ENCODE measurements around the gene KRT17. TPM values are rescaled to one million over a fixed set of nuclear protein-coding genes. Genes with fewer than 3 reads are reported as not detected.
"Not testable (repeated sequence)": the region's sequence is repeated elsewhere in the genome, so short reads cannot be mapped to it uniquely, and the experiment has no call there.

The KRT17 gene
- total RNA-seq, 2 experiments from 2014 or later = not detected

DNA sequence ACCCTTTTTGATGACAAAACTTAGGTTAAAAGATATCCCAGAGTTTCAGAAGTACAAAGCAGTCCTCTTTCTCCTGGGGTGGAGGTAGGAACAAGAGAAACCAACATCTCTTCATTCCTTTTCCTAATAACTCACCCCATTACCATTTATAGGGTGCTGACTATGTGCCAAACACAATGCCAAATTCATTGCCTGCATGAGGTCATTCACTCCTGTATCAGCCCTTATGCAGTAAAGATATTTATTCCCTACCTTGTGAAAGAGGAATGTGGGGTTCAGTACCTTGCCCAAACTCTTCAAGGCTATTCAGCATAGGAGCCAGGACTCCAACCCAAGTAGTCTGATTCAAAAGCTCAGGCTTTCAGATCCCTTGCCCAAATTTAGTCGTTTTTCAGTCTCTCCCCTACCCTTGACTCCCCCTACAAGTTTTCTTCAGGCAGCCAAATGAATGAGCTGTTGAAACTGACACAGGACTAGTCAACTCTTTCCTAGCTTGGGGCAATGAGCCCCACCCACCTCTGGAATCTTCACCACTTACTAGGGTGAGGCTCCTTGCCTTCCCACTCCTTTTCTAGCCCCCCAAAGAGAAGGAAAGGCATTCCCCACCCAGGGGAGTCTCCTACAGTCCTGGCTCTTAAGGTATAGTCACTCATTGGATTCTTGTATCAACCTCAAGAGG, 43.5 kb downstream of the KRT17 start:
- Mint-ChIP-seq H3K4me1 (ENCODE audit: low read depth) (no peaks in the 10 kb centered on the region), H3K27me3 (ENCODE audit: low read depth) (peaks cover 29% of the 10 kb centered on the region), H3K9me3 (no peaks in the 10 kb centered on the region), H3K4me3 (no peak overlapping the region), H3K27ac (no peak overlapping the region), H3K36me3 (ENCODE audit: low read depth) (no peaks in the 10 kb centered on the region)
- no peak for DNase-seq
- CTCF ChIA-PET = interaction anchor here (0.5 to 1.9 kb wide), 4 partner anchors 9 to 82 kb away, joined by 3 to 9 read pairs (median 4); partner anchors contain the start of gene KRT9
- intact Hi-C loops (cut with micrococcal nuclease) = no loop called here

DNA sequence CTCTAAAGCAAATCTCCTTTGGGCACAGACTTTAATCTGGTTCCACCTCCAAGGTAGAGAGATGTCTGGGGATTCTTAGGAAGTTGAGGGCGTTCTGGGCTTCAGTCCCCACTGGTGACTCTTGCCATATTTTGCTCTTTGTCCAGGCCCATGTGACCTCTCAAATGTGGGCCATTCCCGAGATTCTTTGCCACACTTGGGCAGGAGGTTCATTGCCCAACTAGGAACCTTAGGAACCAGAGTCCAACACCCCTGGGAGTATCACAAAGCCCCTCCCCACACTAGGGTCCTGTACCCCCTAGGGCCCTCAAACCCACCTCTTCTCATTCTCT, 44.2 kb downstream of the KRT17 start:
- DNase-seq = no peak
- intact Hi-C loops (cut with micrococcal nuclease) = no loop called here
- Mint-ChIP-seq H3K36me3 (ENCODE audit: low read depth) (no peaks in the 10 kb centered on the region), H3K27ac (no peak overlapping the region), H3K9me3 (no peaks in the 10 kb centered on the region), H3K4me3 (no peak overlapping the region), H3K27me3 (ENCODE audit: low read depth) (peaks cover 32% of the 10 kb centered on the region), H3K4me1 (ENCODE audit: low read depth) (no peaks in the 10 kb centered on the region)
- CTCF ChIA-PET = interaction anchor here (0.6 to 2.6 kb wide), 7 partner anchors 9 to 85 kb away, joined by 3 to 13 read pairs (median 5); no protein-coding TSS in a partner anchor

DNA sequence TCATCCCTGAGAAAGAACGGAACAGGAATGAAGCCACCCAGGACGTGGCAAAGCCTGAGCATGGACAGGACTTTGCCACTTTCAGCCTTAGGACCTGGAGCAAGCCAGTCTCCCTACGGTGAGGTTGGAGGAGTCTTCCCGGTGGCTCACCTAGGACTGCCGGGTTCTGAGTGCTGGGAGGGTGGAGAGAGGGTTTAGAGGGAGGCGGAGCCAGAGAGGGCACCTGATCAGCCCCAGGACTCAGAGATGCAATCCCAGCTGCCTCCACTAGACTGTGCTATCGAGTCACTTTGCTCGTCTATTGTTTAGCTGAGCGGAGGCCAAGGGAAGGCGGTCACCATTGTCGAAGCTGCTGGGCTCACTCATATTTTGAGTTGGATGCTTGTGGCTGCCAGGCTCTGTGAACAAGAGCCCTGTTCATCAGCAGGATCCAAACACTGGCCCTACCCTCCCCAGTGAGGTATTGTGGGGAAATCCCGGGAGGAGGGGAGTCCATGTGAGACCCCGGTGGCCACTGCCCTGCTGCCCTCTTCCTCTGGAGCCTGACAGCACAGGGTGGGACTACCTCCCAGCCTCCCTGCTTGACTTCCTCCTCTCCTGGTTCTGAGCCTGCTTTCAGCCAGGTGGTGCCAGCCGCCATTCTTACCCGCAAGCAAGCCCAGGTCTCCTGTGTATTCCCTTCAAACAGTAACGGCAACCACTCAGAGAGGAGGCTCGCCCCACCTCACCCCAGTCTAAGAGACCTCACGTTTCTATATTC, 44.7 kb downstream of the KRT17 start:
- Mint-ChIP-seq H3K36me3 (ENCODE audit: low read depth) (no peaks in the 10 kb centered on the region), H3K27ac (no peak overlapping the region), H3K4me3 (no peak overlapping the region), H3K4me1 (ENCODE audit: low read depth) (no peaks in the 10 kb centered on the region), H3K9me3 (no peaks in the 10 kb centered on the region), H3K27me3 (ENCODE audit: low read depth) (peaks cover 35% of the 10 kb centered on the region)
- CTCF ChIA-PET = interaction anchor here (0.6 to 2.6 kb wide), 11 partner anchors 9 to 128 kb away, joined by 3 to 13 read pairs (median 3); no protein-coding TSS in a partner anchor
- intact Hi-C loops (cut with micrococcal nuclease) = loop anchor here (1.0 kb wide), 1 partner anchor 69 kb away; no protein-coding TSS in a partner anchor
- DNase-seq = peak; percentile 91

- Mint-ChIP-seq H3K9me3 (no peaks in the 10 kb centered on the region), H3K4me1 (ENCODE audit: low read depth) (no peaks in the 10 kb centered on the region), H3K36me3 (ENCODE audit: low read depth) (no peaks in the 10 kb centered on the region), H3K27ac (no peak overlapping the region), H3K27me3 (ENCODE audit: low read depth) (peaks cover 35% of the 10 kb centered on the region), H3K4me3 (no peak overlapping the region)
- no peak for DNase-seq
- CTCF ChIA-PET = interaction anchor here (0.8 to 2.6 kb wide), 9 partner anchors 12 to 127 kb away, joined by 3 to 13 read pairs (median 4); no protein-coding TSS in a partner anchor
- intact Hi-C loops (cut with micrococcal nuclease) = loop anchor here (1.0 kb wide), 1 partner anchor 69 kb away; no protein-coding TSS in a partner anchor
These were observed 45.4 kb downstream of the KRT17 start for GRCh38 chr17:41578971-41579370.

GRCh38 chr17:41578538-41578937, 45.8 kb downstream of the KRT17 start:
- CTCF ChIA-PET = interaction anchor here (0.8 to 2.6 kb wide), 5 partner anchors 13 to 126 kb away, joined by 3 to 13 read pairs (median 5); no protein-coding TSS in a partner anchor
- peaks cover 33% of the 10 kb centered on the region for H3K27me3 Mint-ChIP-seq (ENCODE audit: low read depth)
- intact Hi-C loops (cut with micrococcal nuclease) = no loop called here

DNA sequence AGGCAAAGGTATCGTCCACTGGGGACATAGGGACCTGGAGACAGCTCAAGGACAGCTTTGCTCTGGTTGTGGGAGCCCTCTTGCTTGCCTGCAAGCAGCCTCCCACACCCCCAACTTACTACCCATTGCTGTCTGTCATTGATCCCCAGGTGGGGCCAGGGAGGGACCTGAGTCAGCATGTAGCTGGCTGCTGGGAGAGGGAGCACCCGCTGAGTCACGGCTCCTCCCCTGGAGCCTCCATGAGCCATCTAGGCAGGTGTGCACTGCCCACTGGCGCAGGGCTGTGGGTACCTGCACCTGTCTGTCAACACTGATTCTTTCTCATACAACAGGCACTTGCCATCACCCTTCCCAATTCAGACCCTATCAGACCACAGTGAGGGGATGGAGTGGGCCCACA, 47.6 kb downstream of the KRT17 start:
- H3K36me3 Mint-ChIP-seq (ENCODE audit: low read depth) = not testable (repeated sequence)

More at GRCh38 chr17:41578538-41578937, 45.8 kb downstream of the KRT17 start:
- no peak for DNase-seq
- Mint-ChIP-seq H3K4me1 (ENCODE audit: low read depth) (no peaks in the 10 kb centered on the region), H3K4me3 (no peak overlapping the region), H3K27ac (no peak overlapping the region), H3K9me3 (no peaks in the 10 kb centered on the region), H3K36me3 (ENCODE audit: low read depth) (no peaks in the 10 kb centered on the region)

GRCh38 chr17:41575336-41575735, 49.0 kb downstream of the KRT17 start:
- CTCF ChIA-PET = no interaction called here
- intact Hi-C loops (cut with micrococcal nuclease) = no loop called here
- no peaks in the 10 kb centered on the region for H3K36me3 Mint-ChIP-seq (ENCODE audit: low read depth)
- H3K9me3 Mint-ChIP-seq = no peaks in the 10 kb centered on the region
- no peaks in the 10 kb centered on the region for H3K4me1 Mint-ChIP-seq (ENCODE audit: low read depth)
- H3K4me3 Mint-ChIP-seq = no peak overlapping the region
- H3K27ac Mint-ChIP-seq = no peak overlapping the region
- DNase-seq = no peak
- peaks cover 33% of the 10 kb centered on the region for H3K27me3 Mint-ChIP-seq (ENCODE audit: low read depth)

More for the DNA sequence above, 47.6 kb downstream of the KRT17 start:
- H3K27ac Mint-ChIP-seq; intact Hi-C loops (cut with micrococcal nuclease); H3K9me3 Mint-ChIP-seq; H3K4me1 Mint-ChIP-seq (ENCODE audit: low read depth); H3K4me3 Mint-ChIP-seq; CTCF ChIA-PET; DNase-seq: not testable (repeated sequence)
- peaks cover 37% of the 10 kb centered on the region for H3K27me3 Mint-ChIP-seq (ENCODE audit: low read depth)

- Mint-ChIP-seq H3K9me3 (peaks cover 7% of the 10 kb centered on the region), H3K36me3 (ENCODE audit: low read depth) (no peaks in the 10 kb centered on the region), H3K27ac (no peak within 1 kb of the TSS), H3K4me1 (ENCODE audit: low read depth) (peaks cover 8% of the 10 kb centered on the region), H3K27me3 (ENCODE audit: low read depth) (peaks cover 14% of the 10 kb centered on the region), H3K4me3 (no peak within 1 kb of the TSS)
- CTCF ChIA-PET = interaction anchor here (0.7 to 1.9 kb wide), 2 partner anchors 9 to 91 kb away, joined by 3 to 5 read pairs; no protein-coding TSS in a partner anchor
- no peak for DNase-seq
- intact Hi-C loops (cut with micrococcal nuclease) = no loop called here
These were observed 52.6 kb downstream of the KRT17 start, which contains the start of gene KRT9 for GRCh38 chr17:41571561-41572434. TSS of gene KRT9 (minus strand) at chr17:41572059. CDS start at chr17:41571992, 67 bp downstream.

Other genes starting within 250 kb of the KRT17 start
- not detected for gene KRT34, start 242.3 kb downstream of the KRT17 start, total RNA-seq
- not detected for gene KRT31, start 227.0 kb downstream of the KRT17 start, total RNA-seq
- not detected for gene KRT37, start 200.0 kb downstream of the KRT17 start, total RNA-seq
- gene KRT38, start 183.6 kb downstream of the KRT17 start, total RNA-seq = not detected
- not detected for gene KRT32, start 157.2 kb downstream of the KRT17 start, total RNA-seq
- not detected for gene KRT35, start 143.4 kb downstream of the KRT17 start, total RNA-seq
- gene KRT36, start 134.7 kb downstream of the KRT17 start, total RNA-seq = not detected
- gene KRT13, start 119.0 kb downstream of the KRT17 start, total RNA-seq = not detected
- not detected for gene KRT15, start 105.7 kb downstream of the KRT17 start, total RNA-seq
- gene KRT19, start 96.3 kb downstream of the KRT17 start, total RNA-seq = not detected
- not detected for gene KRT9, start 52.5 kb downstream of the KRT17 start, total RNA-seq
- gene KRT14, start 37.7 kb downstream of the KRT17 start, total RNA-seq = not detected
- gene KRT16, start 11.8 kb downstream of the KRT17 start, total RNA-seq = not detected
- 1,000 to 10,000 TPM; 1,206 to 1,253 TPM for gene EIF1, start 64.3 kb upstream of the KRT17 start, total RNA-seq
- not detected for gene GAST, start 87.8 kb upstream of the KRT17 start, total RNA-seq
- not detected for gene HAP1, start 110.1 kb upstream of the KRT17 start, total RNA-seq
- gene JUP, start 162.1 kb upstream of the KRT17 start, total RNA-seq = under 1 TPM; 0.27 to 0.33 TPM
- 1 to 10 TPM; 1.2 to 1.5 TPM for gene P3H4, start 187.4 kb upstream of the KRT17 start, total RNA-seq
- gene FKBP10, start 188.4 kb upstream of the KRT17 start, total RNA-seq = under 1 TPM in 1 of 2 experiments, not detected in 1; 0.36 TPM
- 10 to 100 TPM; 25.9 to 28.1 TPM for gene NT5C3B, start 211.7 kb upstream of the KRT17 start, total RNA-seq
- not detected for gene KLHL10, start 213.2 kb upstream of the KRT17 start, total RNA-seq
- 1 to 10 TPM; 8.9 to 9.6 TPM for gene KLHL11, start 240.8 kb upstream of the KRT17 start, total RNA-seq

All from activated naive CD4-positive, alpha-beta T cell treated with anti-CD3 and anti-CD28 coated beads for 36 hours (primary cell).